ENCODE measurements around the gene SLC66A1.

GRCh38 chr1:19323987-19324664 lies 12.0 kb downstream of the SLC66A1 start:
- TF ChIP-seq, protein P1, sequence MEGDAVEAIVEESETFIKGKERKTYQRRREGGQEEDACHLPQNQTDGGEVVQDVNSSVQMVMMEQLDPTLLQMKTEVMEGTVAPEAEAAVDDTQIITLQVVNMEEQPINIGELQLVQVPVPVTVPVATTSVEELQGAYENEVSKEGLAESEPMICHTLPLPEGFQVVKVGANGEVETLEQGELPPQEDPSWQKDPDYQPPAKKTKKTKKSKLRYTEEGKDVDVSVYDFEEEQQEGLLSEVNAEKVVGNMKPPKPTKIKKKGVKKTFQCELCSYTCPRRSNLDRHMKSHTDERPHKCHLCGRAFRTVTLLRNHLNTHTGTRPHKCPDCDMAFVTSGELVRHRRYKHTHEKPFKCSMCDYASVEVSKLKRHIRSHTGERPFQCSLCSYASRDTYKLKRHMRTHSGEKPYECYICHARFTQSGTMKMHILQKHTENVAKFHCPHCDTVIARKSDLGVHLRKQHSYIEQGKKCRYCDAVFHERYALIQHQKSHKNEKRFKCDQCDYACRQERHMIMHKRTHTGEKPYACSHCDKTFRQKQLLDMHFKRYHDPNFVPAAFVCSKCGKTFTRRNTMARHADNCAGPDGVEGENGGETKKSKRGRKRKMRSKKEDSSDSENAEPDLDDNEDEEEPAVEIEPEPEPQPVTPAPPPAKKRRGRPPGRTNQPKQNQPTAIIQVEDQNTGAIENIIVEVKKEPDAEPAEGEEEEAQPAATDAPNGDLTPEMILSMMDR (IDR thresholded peaks at IDR 0.05), result no peak
- TF ChIP-seq EP300 (IDR thresholded peaks at IDR 0.05) (no peak), POLR2A (IDR thresholded peaks at IDR 0.05) (no peak)
